Right lobe of liver (tissue), 6 donors: ENCODE results near the gene UBE2B. TPM values are rescaled to one million over a fixed set of nuclear protein-coding genes. Genes with fewer than 3 reads are reported as not detected.
A peak's percentile ranks its signal among the peaks of the same experiment; 100 is the strongest.

Experiments
- ATAC-seq, 4 donors: fragments of 200-7000 bp; cut with Tn5 transposase; one replicate each; pipeline ENCODE4 v1.9.1; 2020; ENCODE audit warnings: mild to moderate bottlenecking in 4 of 4, moderate library complexity in 4 of 4
- DNase-seq, 3 donors: peaks; one replicate each; pipeline ENCODE4 v3.0.0-alpha.2; 2020
- H3K27ac ChIP-seq, 3 donors: fragments of 200-600 bp; one replicate each; pipeline ENCODE4 v1.8.0; 2022
- H3K27me3 ChIP-seq, 2 donors: fragments of 200-600 bp; one replicate each; pipeline ENCODE4 v1.8.0; 2022
- H3K36me3 ChIP-seq, 4 donors: fragments of 200-600 bp; sonication (generic) in 1 of 4; one replicate each; pipeline versions ENCODE4 v1.5.1 to v1.8.0; 2017 to 2022; ENCODE audit warnings: control low read depth in 1 of 4
- H3K4me1 ChIP-seq, 4 donors: fragments of 200-600 bp; sonication (generic) in 1 of 4; one replicate each; pipeline versions ENCODE4 v1.5.1 to v1.8.0; 2017 to 2022; ENCODE audit warnings: control low read depth in 1 of 4
- H3K4me3 ChIP-seq, 3 donors: fragments of 200-600 bp; one replicate each; pipeline ENCODE4 v1.8.0; 2022
- H3K9me3 ChIP-seq, 4 donors: fragments of 200-600 bp; sonication (generic) in 1 of 4; one replicate each; pipeline versions ENCODE4 v1.5.1 to v1.8.0; 2017 to 2022; ENCODE audit warnings: control low read depth in 1 of 4
- CTCF ChIP-seq, 4 donors: fragments of 200-600 bp in 3 of 4; fragments of 450-650 bp in 1 of 4; IDR thresholded peaks; one replicate each; pipeline versions ENCODE4 v1.5.1 to v1.8.0; 2016 to 2022; ENCODE audit warnings: antibody characterized with exemption in 4 of 4, mild to moderate bottlenecking in 2 of 4
- POLR2A ChIP-seq: fragments of 450-650 bp; IDR thresholded peaks from one replicate; pipeline ENCODE4 v1.6.1; 2017; ENCODE audit warnings: antibody characterized with exemption, mild to moderate bottlenecking
- WGBS: methylation state at CpG from one replicate; pipeline ENCODE4 v1.1.6; 2018; ENCODE audit warnings: low coverage, low lambda C conversion rate; ENCODE audit not compliant: insufficient coverage; ENCODE audit errors: missing lambda C conversion rate; 5-methylcytosine and 5-hydroxymethylcytosine counted together
- intact Hi-C, 2 donors: fragments of 100-400 bp; cut with DNase I; formaldehyde crosslinking; loops; one replicate each; pipeline versions ENCODE4 v1.11.2 to v1.14.1; 2022
- total RNA-seq, 6 experiments: library from RNA; depleted of rRNA in 2 of 6; stranded (reverse); fragments of >200 nt in 2 of 6; fragmentation: NEBNext Ultra II Directional in 3 of 6; extraction: Animal tissue kit (Norgen Biotek cat#: 25700) in 3 of 6; gene quantifications; one replicate each; pipeline versions ENCODE4 v1.1.0 to v1.2.4, GENCODE V29; 2016 to 2023
- donor health status: DM: no; HTN: yes; CAD: no.
- donor health status: DM: no; HTN: no; CAD: no.
- donor health status: DM: no; HTN: no; CAD: no.
- donor health status: DM: no; HTN: yes; CAD: no.
- donor health status: DM: no; HTN: yes; CAD: no.

Gene UBE2B
- total RNA-seq, 6 experiments from 2014 or later: 23.4 to 56.2 (median 37.9) TPM

- no peak for TF ChIP-seq POLR2A
- TF ChIP-seq CTCF (IDR thresholded peaks at IDR 0.05): no peak
- intact Hi-C loops: no loop called here
- ATAC-seq (no peak), DNase-seq (no peak)
- Histone ChIP-seq H3K9me3 (no peaks in the 10 kb centered on the region), H3K4me1 (peaks cover 0 to 10% (median 4%) of the 10 kb centered on the region in 4 donors), H3K4me3 (no peak overlapping the region), H3K36me3 (peaks cover 0 to 7% (median 0%) of the 10 kb centered on the region in 4 donors), H3K27me3 (no peaks in the 10 kb centered on the region), H3K27ac (no peak overlapping the region)
- 100% methylated on average over 1 of the region's 1 CpG for WGBS
These were observed 35.0 kb downstream of the UBE2B start for GRCh38 chr5:134406390-134406789.

- Histone ChIP-seq H3K9me3 (no peaks in the 10 kb centered on the region), H3K4me3 (no peak overlapping the region), H3K27ac (no peak overlapping the region), H3K36me3 (no peaks in the 10 kb centered on the region), H3K27me3 (no peaks in the 10 kb centered on the region), H3K4me1 (peaks cover 0 to 27% (median 9%) of the 10 kb centered on the region in 4 donors)
- no peak for ATAC-seq
- intact Hi-C loops: no loop called here
- WGBS: 46% methylated on average over 6 of the region's 6 CpGs
- no peak for TF ChIP-seq POLR2A
- no peak for TF ChIP-seq CTCF (IDR thresholded peaks at IDR 0.05)
- DNase-seq: no peak
These were observed 38.0 kb downstream of the UBE2B start for GRCh38 chr5:134409321-134409720.

- Histone ChIP-seq H3K36me3 (no peaks in the 10 kb centered on the region), H3K27ac (no peak overlapping the region), H3K9me3 (no peaks in the 10 kb centered on the region), H3K27me3 (no peaks in the 10 kb centered on the region), H3K4me3 (peak overlapping the region in 2 of 3 donors; percentile 69 to 95), H3K4me1 (peaks cover 0 to 27% (median 9%) of the 10 kb centered on the region in 4 donors)
- ATAC-seq: no peak
- DNase-seq: no peak
- intact Hi-C loops: loop anchor here in 1 of 2 donors (10.0 kb wide), 1 partner anchor 124 kb away; no protein-coding TSS in a partner anchor
- TF ChIP-seq POLR2A (no peak), CTCF (IDR thresholded peaks at IDR 0.05) (no peak)
- 68% methylated on average over 4 of the region's 4 CpGs for WGBS
These were observed 39.5 kb downstream of the UBE2B start for GRCh38 chr5:134410822-134411221.

GRCh38 chr5:134411228-134411545 is 39.8 kb downstream of the UBE2B start:
- H3K27me3 ChIP-seq: no peaks in the 10 kb centered on the region
- DNase-seq: no peak
- intact Hi-C loops: loop anchor here in 1 of 2 donors (10.0 kb wide), 1 partner anchor 124 kb away; no protein-coding TSS in a partner anchor
- H3K4me3 ChIP-seq: peak overlapping the region; percentile 69 to 95 (median 77)
- H3K36me3 ChIP-seq: no peaks in the 10 kb centered on the region
- H3K27ac ChIP-seq: peak overlapping the region; percentile 85 to 91 (median 88)
- 0% methylated on average over 8 of the region's 9 CpGs for WGBS
- peaks cover 0 to 28% (median 9%) of the 10 kb centered on the region in 4 donors for H3K4me1 ChIP-seq
- no peaks in the 10 kb centered on the region for H3K9me3 ChIP-seq
- no peak for ATAC-seq
- TF ChIP-seq POLR2A (no peak), CTCF (IDR thresholded peaks at IDR 0.05) (no peak)
